ENCODE measurements around the gene TCTN2. TPM values are rescaled to one million over a fixed set of nuclear protein-coding genes. Genes with fewer than 3 reads are reported as not detected.
A peak's percentile ranks its signal among the peaks of the same experiment; 100 is the strongest.

TCTN2 gene
- total and polyA plus RNA-seq, 2 donors from 2014 or later: 12.5 to 31.6 TPM

DNA sequence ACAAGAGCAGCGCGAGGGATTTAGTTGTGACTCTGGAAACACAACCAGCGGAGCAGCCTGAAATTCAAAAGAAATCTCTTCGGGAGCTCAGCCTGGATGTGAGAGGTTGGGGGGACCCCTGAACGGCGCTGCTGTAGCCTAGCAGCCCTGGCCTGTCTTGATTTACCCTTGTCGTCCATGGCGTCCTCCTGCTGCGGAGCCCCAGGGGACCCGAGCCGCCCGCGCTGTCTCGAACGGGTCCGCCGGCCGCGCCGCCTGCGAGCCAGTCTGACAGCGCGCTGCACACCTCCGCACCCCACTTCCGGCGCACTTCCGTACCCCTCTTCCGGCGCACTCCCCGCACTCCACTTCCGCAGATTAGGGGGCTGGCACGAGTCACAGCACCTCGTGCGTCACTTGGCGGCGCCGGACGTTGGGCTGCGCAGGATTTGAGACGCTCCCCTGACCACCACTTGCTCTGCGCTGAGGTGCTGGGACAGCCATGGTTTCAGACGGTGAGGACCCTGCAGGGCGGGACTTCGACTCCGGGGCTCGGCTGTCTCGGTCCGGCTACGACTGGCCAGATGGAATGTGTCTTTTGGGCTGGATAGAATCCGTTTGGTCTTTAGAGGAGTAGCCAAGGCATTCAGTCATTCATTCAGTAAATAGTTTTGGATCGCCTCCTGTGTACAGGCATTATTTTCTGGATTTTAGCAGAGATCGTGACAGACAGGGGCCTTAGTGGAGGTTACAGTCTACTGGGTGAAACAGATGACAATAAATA, 37.4 kb upstream of the TCTN2 start, which contains the start of the genes EIF2B1 and GTF2H3:
Gene EIF2B1 (minus strand): TSS at position 308 of the 763 bp plus-strand sequence. CDS start 129 bp downstream, at position 179.
Gene GTF2H3 (plus strand): TSS at position 451 of the 763 bp plus-strand sequence. CDS start 31 bp downstream, at position 482.
- H3K36me3 ChIP-seq (ENCODE audit: control insufficient read depth in 2 of 3, insufficient read depth in 3 of 3, low read length in 3 of 3): peaks cover 9 to 19% (median 17%) of the 10 kb centered on the region in 3 donors
- FAIRE-seq: no peak
- peak within 1 kb of the TSS; percentile 97 to 100 (median 98) for H3K4me3 ChIP-seq (ENCODE audit: low read length in 3 of 3)
- H3K9me3 ChIP-seq (ENCODE audit: control insufficient read depth in 2 of 3, insufficient read depth in 1 of 3, low read length in 3 of 3): no peaks in the 10 kb centered on the region
- TF ChIP-seq, protein P1, sequence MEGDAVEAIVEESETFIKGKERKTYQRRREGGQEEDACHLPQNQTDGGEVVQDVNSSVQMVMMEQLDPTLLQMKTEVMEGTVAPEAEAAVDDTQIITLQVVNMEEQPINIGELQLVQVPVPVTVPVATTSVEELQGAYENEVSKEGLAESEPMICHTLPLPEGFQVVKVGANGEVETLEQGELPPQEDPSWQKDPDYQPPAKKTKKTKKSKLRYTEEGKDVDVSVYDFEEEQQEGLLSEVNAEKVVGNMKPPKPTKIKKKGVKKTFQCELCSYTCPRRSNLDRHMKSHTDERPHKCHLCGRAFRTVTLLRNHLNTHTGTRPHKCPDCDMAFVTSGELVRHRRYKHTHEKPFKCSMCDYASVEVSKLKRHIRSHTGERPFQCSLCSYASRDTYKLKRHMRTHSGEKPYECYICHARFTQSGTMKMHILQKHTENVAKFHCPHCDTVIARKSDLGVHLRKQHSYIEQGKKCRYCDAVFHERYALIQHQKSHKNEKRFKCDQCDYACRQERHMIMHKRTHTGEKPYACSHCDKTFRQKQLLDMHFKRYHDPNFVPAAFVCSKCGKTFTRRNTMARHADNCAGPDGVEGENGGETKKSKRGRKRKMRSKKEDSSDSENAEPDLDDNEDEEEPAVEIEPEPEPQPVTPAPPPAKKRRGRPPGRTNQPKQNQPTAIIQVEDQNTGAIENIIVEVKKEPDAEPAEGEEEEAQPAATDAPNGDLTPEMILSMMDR (IDR thresholded peaks at IDR 0.05; ENCODE audit: borderline replicate concordance, extremely low read depth, insufficient read depth): no peak
- peaks cover 3 to 11% (median 6%) of the 10 kb centered on the region in 3 donors for H3K4me1 ChIP-seq (ENCODE audit: control insufficient read depth in 2 of 3, insufficient read depth in 2 of 3, low read depth in 1 of 3, low read length in 3 of 3)
- H3K9ac ChIP-seq (ENCODE audit: low read length in 3 of 3): peak within 1 kb of the TSS; percentile 89 to 99 (median 93)
- H3K27ac ChIP-seq (ENCODE audit: low read depth in 2 of 2, low read length in 2 of 2): peak within 1 kb of the TSS; percentile 51 to 78
- DNase-seq: peak; percentile 98 to 99 (median 98)
- intact Hi-C loops (cut with DNase I): no loop called here
- no peaks in the 10 kb centered on the region for H3K27me3 ChIP-seq (ENCODE audit: control insufficient read depth, insufficient read depth, low read length)

DNA sequence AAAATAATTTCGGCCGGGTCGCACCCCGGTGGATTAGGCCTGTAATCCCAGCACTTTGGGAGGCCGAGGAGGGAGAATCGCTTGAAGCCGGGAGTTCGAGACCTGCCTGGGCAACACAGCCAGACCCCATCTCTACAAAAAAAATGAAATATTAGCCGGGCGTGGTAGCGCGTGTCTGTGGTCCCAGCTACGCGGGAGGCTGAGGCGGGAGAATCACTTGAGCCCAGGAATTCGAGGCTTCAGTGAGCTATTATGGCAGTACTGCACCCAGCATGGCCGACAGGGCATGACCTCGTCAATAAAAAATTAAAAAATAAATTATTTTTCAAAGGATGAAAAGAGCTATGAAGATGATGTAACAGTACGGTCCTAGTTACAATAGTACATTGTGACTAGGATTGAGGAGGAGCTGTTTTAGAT, 36.8 kb upstream of the TCTN2 start:
- Histone ChIP-seq H3K27me3 (ENCODE audit: control insufficient read depth, insufficient read depth, low read length) (no peaks in the 10 kb centered on the region), H3K27ac (ENCODE audit: low read depth in 2 of 2, low read length in 2 of 2) (peak overlapping the region in 1 of 2 donors; percentile 78), H3K4me1 (ENCODE audit: control insufficient read depth in 2 of 3, insufficient read depth in 2 of 3, low read depth in 1 of 3, low read length in 3 of 3) (peaks cover 3 to 11% (median 6%) of the 10 kb centered on the region in 3 donors), H3K4me3 (ENCODE audit: low read length in 3 of 3) (peak overlapping the region; percentile 97 to 100 (median 98)), H3K36me3 (ENCODE audit: control insufficient read depth in 2 of 3, insufficient read depth in 3 of 3, low read length in 3 of 3) (peaks cover 9 to 15% (median 15%) of the 10 kb centered on the region in 3 donors), H3K9ac (ENCODE audit: low read length in 3 of 3) (peak overlapping the region; percentile 89 to 99 (median 93)), H3K9me3 (ENCODE audit: control insufficient read depth in 2 of 3, insufficient read depth in 1 of 3, low read length in 3 of 3) (no peaks in the 10 kb centered on the region)
- FAIRE-seq: no peak
- intact Hi-C loops (cut with DNase I): no loop called here
- DNase-seq: peak in 1 of 5 donors; percentile 56
- TF ChIP-seq, protein P1 (IDR thresholded peaks at IDR 0.05; ENCODE audit: borderline replicate concordance, extremely low read depth, insufficient read depth): no peak

DNA sequence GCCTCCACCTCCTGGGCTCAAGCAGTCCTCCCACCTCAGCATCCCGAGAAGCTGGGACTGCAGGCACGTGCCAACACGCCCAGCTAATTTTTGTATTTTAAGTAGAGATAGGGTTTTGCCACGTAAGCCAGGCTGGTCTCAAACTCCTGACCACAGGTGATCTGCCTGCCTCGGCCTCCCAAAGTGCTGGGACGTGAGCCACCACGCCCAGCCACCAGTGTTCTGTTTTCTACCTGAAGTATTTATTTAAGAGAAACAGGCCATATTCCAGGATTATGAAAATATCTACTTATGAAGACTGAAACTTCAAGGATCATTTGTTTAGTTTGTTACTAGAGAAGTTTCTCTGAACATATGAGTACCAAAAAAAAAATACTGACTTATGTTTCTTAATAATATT, 27.0 kb upstream of the TCTN2 start:
- intact Hi-C loops (cut with DNase I): no loop called here
- Histone ChIP-seq H3K4me3 (ENCODE audit: low read length in 3 of 3) (no peak overlapping the region), H3K9ac (ENCODE audit: low read length in 3 of 3) (no peak overlapping the region), H3K27me3 (ENCODE audit: control insufficient read depth, insufficient read depth, low read length) (no peaks in the 10 kb centered on the region), H3K27ac (ENCODE audit: low read depth in 2 of 2, low read length in 2 of 2) (no peak overlapping the region), H3K9me3 (ENCODE audit: control insufficient read depth in 2 of 3, insufficient read depth in 1 of 3, low read length in 3 of 3) (no peaks in the 10 kb centered on the region), H3K36me3 (ENCODE audit: control insufficient read depth in 2 of 3, insufficient read depth in 3 of 3, low read length in 3 of 3) (peaks cover 0 to 21% (median 18%) of the 10 kb centered on the region in 3 donors), H3K4me1 (ENCODE audit: control insufficient read depth in 2 of 3, insufficient read depth in 2 of 3, low read depth in 1 of 3, low read length in 3 of 3) (no peaks in the 10 kb centered on the region)
- TF ChIP-seq, protein P1 (IDR thresholded peaks at IDR 0.05; ENCODE audit: borderline replicate concordance, extremely low read depth, insufficient read depth): no peak
- DNase-seq (no peak), FAIRE-seq (no peak)

Measured in kidney (tissue), 14 donors.